Right atrium auricular region (tissue), 2 donors: ENCODE measurements around the gene PPP6R3. TPM values are rescaled to one million over a fixed set of nuclear protein-coding genes. Genes with fewer than 3 reads are reported as not detected.
A peak's percentile ranks its signal among the peaks of the same experiment; 100 is the strongest.

Experiments
- DNase-seq: peaks from one replicate; pipeline ENCODE4 v3.0.0-alpha.2; 2019; ENCODE audit warnings: low spot score
- H3K27ac ChIP-seq, 2 donors: fragments of 200-600 bp; sonication (generic); 1 replicate in 1 of 2; 2 replicates in 1 of 2; pipeline ENCODE4 v1.5.1; 2016 to 2019
- H3K27me3 ChIP-seq, 2 donors: fragments of 200-600 bp; sonication (generic); one replicate each; pipeline versions ENCODE4 v1.5.1 to v1.6.0; 2017 to 2019
- H3K36me3 ChIP-seq: fragments of 200-600 bp; sonication (generic); one replicate; pipeline ENCODE4 v1.5.1; 2016
- H3K4me1 ChIP-seq, 2 donors: fragments of 200-600 bp; sonication (generic); one replicate each; pipeline versions ENCODE4 v1.5.1 to v1.6.0; 2017 to 2019
- H3K4me3 ChIP-seq, 2 donors: fragments of 200-600 bp; sonication (generic); 1 replicate in 1 of 2; 2 replicates in 1 of 2; pipeline ENCODE4 v1.5.1; 2017 to 2019; ENCODE audit warnings: mild to moderate bottlenecking in 1 of 2, moderate library complexity in 1 of 2
- H3K9me3 ChIP-seq, 2 donors: fragments of 200-600 bp; sonication (generic); one replicate each; pipeline ENCODE4 v1.5.1; 2019
- CTCF ChIP-seq, 2 donors: fragments of 200-600 bp; sonication (generic); IDR thresholded peaks; one replicate each; pipeline ENCODE4 v1.5.1; 2019; ENCODE audit warnings: antibody characterized with exemption in 2 of 2
- total RNA-seq, 2 donors: library from RNA; depleted of rRNA; stranded (reverse); fragments of >200 nt; gene quantifications; one replicate each; pipeline ENCODE4 v1.1.0, GENCODE V29; 2016

PPP6R3 gene
- total RNA-seq, 2 donors from 2014 or later, result 81.1 to 95.2 TPM

DNA sequence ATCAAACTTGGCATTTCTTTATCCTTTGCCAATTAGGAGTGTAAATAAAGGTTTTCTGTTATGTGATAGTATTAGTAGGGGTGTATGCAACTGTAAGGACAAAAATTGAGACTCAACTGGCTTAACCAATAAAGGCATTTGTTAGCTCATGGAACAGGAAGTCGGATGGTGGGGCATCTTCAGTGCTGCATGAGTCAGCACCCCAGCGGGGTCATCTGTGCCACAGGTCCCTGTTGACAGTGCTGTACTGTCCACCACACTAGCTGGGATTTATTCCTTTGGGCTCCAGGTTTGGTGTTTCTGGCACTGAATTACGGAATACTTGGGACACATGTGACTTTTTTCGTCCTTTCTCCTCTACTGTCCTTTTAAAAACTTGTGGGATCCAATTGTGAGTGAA lies 86.0 kb downstream of the PPP6R3 start:
- Histone ChIP-seq H3K27me3 (no peaks in the 10 kb centered on the region), H3K4me1 (peaks cover 0 to 79% of the 10 kb centered on the region in 2 donors), H3K4me3 (no peak overlapping the region), H3K27ac (peak overlapping the region; percentile 31 to 79), H3K9me3 (no peaks in the 10 kb centered on the region), H3K36me3 (peaks cover 22% of the 10 kb centered on the region)
- TF ChIP-seq CTCF (IDR thresholded peaks at IDR 0.05), result no peak
- no peak for DNase-seq

- Histone ChIP-seq H3K27ac (peak overlapping the region; percentile 27 to 37), H3K4me3 (no peak overlapping the region), H3K27me3 (no peaks in the 10 kb centered on the region), H3K9me3 (no peaks in the 10 kb centered on the region), H3K4me1 (peaks cover 0 to 58% of the 10 kb centered on the region in 2 donors), H3K36me3 (peaks cover 35% of the 10 kb centered on the region)
- DNase-seq, result no peak
- TF ChIP-seq CTCF (IDR thresholded peaks at IDR 0.05), result no peak
Measured at GRCh38 chr11:68549789-68550484, 89.4 kb downstream of the PPP6R3 start.

DNA sequence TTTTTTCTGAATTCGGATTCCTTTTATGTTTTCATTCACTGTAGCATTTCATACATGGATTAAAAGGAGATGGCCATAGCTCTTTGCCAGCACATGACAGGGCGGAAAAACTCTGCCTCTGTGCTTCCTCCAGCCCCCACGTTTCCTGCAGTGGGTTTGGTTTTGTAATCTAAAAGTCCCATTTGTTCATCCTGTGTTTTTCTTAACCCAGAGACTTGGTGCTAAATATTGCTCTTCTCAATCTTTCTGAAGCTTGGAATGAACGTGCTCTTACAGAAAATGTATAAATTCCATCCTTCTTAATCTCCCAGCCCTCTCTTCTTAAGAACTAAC lies 89.9 kb downstream of the PPP6R3 start:
- peak overlapping the region in 1 of 2 donors; percentile 37 for H3K27ac ChIP-seq
- H3K9me3 ChIP-seq, result no peaks in the 10 kb centered on the region
- H3K27me3 ChIP-seq, result no peaks in the 10 kb centered on the region
- no peak overlapping the region for H3K4me3 ChIP-seq
- no peak for DNase-seq
- peaks cover 0 to 53% of the 10 kb centered on the region in 2 donors for H3K4me1 ChIP-seq
- no peak for TF ChIP-seq CTCF (IDR thresholded peaks at IDR 0.05)
- peaks cover 31% of the 10 kb centered on the region for H3K36me3 ChIP-seq

GRCh38 chr11:68551223-68551622 lies 90.7 kb downstream of the PPP6R3 start:
- Histone ChIP-seq H3K27ac (no peak overlapping the region), H3K9me3 (no peaks in the 10 kb centered on the region), H3K36me3 (peaks cover 31% of the 10 kb centered on the region), H3K4me1 (peaks cover 0 to 45% of the 10 kb centered on the region in 2 donors), H3K4me3 (no peak overlapping the region), H3K27me3 (no peaks in the 10 kb centered on the region)
- no peak for DNase-seq
- no peak for TF ChIP-seq CTCF (IDR thresholded peaks at IDR 0.05)

- no peak for DNase-seq
- Histone ChIP-seq H3K4me1 (peaks cover 0 to 40% of the 10 kb centered on the region in 2 donors), H3K36me3 (peaks cover 31% of the 10 kb centered on the region), H3K9me3 (no peaks in the 10 kb centered on the region), H3K27ac (no peak overlapping the region), H3K27me3 (no peaks in the 10 kb centered on the region), H3K4me3 (no peak overlapping the region)
- TF ChIP-seq CTCF (IDR thresholded peaks at IDR 0.05), result no peak
Measured at GRCh38 chr11:68551777-68552176, 91.2 kb downstream of the PPP6R3 start.

DNA sequence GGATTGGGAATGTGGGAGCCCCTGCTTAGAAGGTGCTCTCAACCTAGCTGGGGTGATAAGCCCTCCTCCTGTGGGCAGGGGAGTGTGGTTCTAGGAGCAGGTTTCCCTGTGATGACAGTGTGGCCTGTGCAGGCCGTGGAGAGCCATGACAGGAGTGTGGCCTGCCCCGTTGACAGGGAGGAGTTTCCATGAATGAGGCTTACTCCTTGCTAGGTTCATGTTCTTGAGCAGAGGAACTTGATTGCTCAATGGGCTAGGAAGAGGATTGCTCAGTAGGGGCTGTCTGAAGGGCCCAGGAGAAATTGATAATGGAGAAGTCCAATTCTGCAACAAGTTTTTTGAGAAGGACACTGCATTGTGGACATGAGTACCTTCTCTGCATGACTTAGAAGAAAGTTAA lies 92.0 kb downstream of the PPP6R3 start:
- DNase-seq, result no peak
- no peak for TF ChIP-seq CTCF (IDR thresholded peaks at IDR 0.05)
- H3K9me3 ChIP-seq, result no peaks in the 10 kb centered on the region
- H3K4me3 ChIP-seq, result no peak overlapping the region
- H3K27ac ChIP-seq, result no peak overlapping the region
- no peaks in the 10 kb centered on the region for H3K27me3 ChIP-seq
- peaks cover 0 to 35% of the 10 kb centered on the region in 2 donors for H3K4me1 ChIP-seq
- H3K36me3 ChIP-seq, result peaks cover 37% of the 10 kb centered on the region
